Superior temporal gyrus (tissue), 1 donor: ENCODE results near the gene EGLN2.
"Not testable (repeated sequence)": the region's sequence is repeated elsewhere in the genome, so short reads cannot be mapped to it uniquely, and the experiment has no call there.

Experiments
- DNase-seq: peaks from one replicate; pipeline ENCODE4 v3.0.0-alpha.2; 2016; ENCODE audit errors: extremely low spot score

The EGLN2 gene

GRCh38 chr19:40798683-40799557 is at the start of gene EGLN2:
Gene EGLN2 (plus strand): TSS chr19:40799191. CDS start chr19:40800573, 1,382 bp downstream.
- peak; percentile 99 for DNase-seq

- peak; percentile 100 for DNase-seq
These were observed 48.7 kb upstream of the EGLN2 start, which contains the start of gene ACTMAP for GRCh38 chr19:40750058-40750873. Gene ACTMAP (minus strand): TSS chr19:40750477. CDS start chr19:40749803, 674 bp downstream.

GRCh38 chr19:40750874-40751537 is 48.0 kb upstream of the EGLN2 start, which contains the start of gene SNRPA:
Gene SNRPA (plus strand): TSS chr19:40751203. CDS start chr19:40751409, 206 bp downstream.
- peak; percentile 99 for DNase-seq

GRCh38 chr19:40752257-40752781 is 46.7 kb upstream of the EGLN2 start:
- DNase-seq: no peak

GRCh38 chr19:40754611-40755247 is 44.3 kb upstream of the EGLN2 start:
- DNase-seq: no peak

- DNase-seq: no peak
These were observed 43.8 kb upstream of the EGLN2 start for GRCh38 chr19:40755248-40755624.

- no peak for DNase-seq
These were observed 43.2 kb upstream of the EGLN2 start for GRCh38 chr19:40755791-40756190.

GRCh38 chr19:40756502-40757110 is 42.4 kb upstream of the EGLN2 start:
- no peak for DNase-seq

GRCh38 chr19:40758491-40758890 is 40.5 kb upstream of the EGLN2 start:
- no peak for DNase-seq

GRCh38 chr19:40759352-40759751 is 39.6 kb upstream of the EGLN2 start:
- DNase-seq: no peak

- DNase-seq: no peak
These were observed 36.1 kb upstream of the EGLN2 start for GRCh38 chr19:40762754-40763470.

GRCh38 chr19:40763526-40763925 is 35.5 kb upstream of the EGLN2 start:
- no peak for DNase-seq

- DNase-seq: no peak
These were observed 35.0 kb upstream of the EGLN2 start for GRCh38 chr19:40763963-40764362.

- not testable (repeated sequence) for DNase-seq
These were observed 32.6 kb upstream of the EGLN2 start for GRCh38 chr19:40766385-40766784.

- no peak for DNase-seq
These were observed 30.1 kb upstream of the EGLN2 start for GRCh38 chr19:40768869-40769268.

- DNase-seq: not testable (repeated sequence)
These were observed 27.7 kb upstream of the EGLN2 start for GRCh38 chr19:40771101-40771862.

- no peak for DNase-seq
These were observed 23.9 kb upstream of the EGLN2 start, which contains the start of gene MIA for GRCh38 chr19:40774916-40775631. Gene MIA (plus strand): TSS chr19:40775521. CDS start chr19:40775543, 22 bp downstream.

- no peak for DNase-seq
These were observed 23.4 kb upstream of the EGLN2 start for GRCh38 chr19:40775632-40776022.

GRCh38 chr19:40776364-40776763 is 22.6 kb upstream of the EGLN2 start:
- no peak for DNase-seq
